ENCODE measurements around the gene KLRF2. TPM values are rescaled to one million over a fixed set of nuclear protein-coding genes. Genes with fewer than 3 reads are reported as not detected.

Gene KLRF2
- total RNA-seq, 1 donor from 2014 or later, result not detected

DNA sequence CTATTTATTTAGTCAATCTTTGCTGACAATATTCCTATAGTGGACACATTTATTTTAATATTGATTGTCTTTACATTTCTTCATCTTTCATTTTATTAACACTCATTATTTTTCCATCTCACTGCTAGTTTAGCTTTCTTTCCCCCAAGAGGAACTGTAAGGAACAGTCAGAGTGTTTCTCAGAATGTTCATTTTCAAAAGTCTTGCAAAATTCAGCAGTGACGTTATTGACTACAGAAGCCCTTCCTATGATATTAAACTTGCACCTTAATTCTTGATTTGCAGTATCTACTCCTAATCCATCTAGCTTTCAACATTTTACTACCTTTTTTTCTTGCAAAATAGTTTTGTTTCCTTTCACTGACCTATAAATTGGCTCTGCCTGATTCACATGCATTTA is 25.1 kb upstream of the KLRF2 start:
- intact Hi-C loops (cut with DNase I), result no loop called here
- H3K27me3 ChIP-seq, result no peaks in the 10 kb centered on the region
- H3K4me1 ChIP-seq, result peaks cover 9% of the 10 kb centered on the region
- no peak overlapping the region for H3K27ac ChIP-seq
- H3K4me3 ChIP-seq, result no peak overlapping the region
- DNase-seq (ENCODE audit: extremely low spot score in 2 of 2), result no peak
- H3K36me3 ChIP-seq, result peaks cover 0 to 30% of the 10 kb centered on the region in 2 donors
- TF ChIP-seq, protein P1, sequence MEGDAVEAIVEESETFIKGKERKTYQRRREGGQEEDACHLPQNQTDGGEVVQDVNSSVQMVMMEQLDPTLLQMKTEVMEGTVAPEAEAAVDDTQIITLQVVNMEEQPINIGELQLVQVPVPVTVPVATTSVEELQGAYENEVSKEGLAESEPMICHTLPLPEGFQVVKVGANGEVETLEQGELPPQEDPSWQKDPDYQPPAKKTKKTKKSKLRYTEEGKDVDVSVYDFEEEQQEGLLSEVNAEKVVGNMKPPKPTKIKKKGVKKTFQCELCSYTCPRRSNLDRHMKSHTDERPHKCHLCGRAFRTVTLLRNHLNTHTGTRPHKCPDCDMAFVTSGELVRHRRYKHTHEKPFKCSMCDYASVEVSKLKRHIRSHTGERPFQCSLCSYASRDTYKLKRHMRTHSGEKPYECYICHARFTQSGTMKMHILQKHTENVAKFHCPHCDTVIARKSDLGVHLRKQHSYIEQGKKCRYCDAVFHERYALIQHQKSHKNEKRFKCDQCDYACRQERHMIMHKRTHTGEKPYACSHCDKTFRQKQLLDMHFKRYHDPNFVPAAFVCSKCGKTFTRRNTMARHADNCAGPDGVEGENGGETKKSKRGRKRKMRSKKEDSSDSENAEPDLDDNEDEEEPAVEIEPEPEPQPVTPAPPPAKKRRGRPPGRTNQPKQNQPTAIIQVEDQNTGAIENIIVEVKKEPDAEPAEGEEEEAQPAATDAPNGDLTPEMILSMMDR (IDR thresholded peaks at IDR 0.05), result no peak
- TF ChIP-seq POLR2AphosphoS5 (IDR thresholded peaks at IDR 0.05; ENCODE audit: insufficient read depth in 1 of 2, low read depth in 1 of 2) (no peak), POLR2A (IDR thresholded peaks at IDR 0.05) (no peak)
- H3K9me3 ChIP-seq, result no peaks in the 10 kb centered on the region

DNA sequence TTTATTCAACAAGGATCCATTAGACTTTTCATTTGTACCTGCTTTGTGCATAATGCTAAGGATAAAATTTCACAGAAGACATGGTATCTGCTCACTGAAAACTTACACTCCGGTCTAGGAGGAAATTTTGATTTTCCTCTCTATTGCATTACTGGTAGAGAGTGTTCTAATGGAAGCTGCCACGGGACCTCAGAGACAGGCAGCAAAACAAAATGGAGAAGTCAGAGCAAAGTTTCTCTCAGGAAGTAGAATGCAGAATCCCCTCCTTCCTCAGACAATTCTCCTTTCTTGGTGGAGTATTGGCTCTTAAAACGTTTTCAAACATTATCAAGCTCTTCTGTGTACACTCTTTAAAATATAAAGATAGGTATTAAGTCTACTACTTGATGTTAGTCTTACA is 24.4 kb upstream of the KLRF2 start:
- H3K27ac ChIP-seq, result no peak overlapping the region
- no peak for DNase-seq (ENCODE audit: extremely low spot score in 2 of 2)
- TF ChIP-seq, protein P1 (IDR thresholded peaks at IDR 0.05), result no peak
- TF ChIP-seq POLR2A (IDR thresholded peaks at IDR 0.05) (no peak), POLR2AphosphoS5 (IDR thresholded peaks at IDR 0.05; ENCODE audit: insufficient read depth in 1 of 2, low read depth in 1 of 2) (no peak)
- no peaks in the 10 kb centered on the region for H3K9me3 ChIP-seq
- intact Hi-C loops (cut with DNase I), result no loop called here
- no peak overlapping the region for H3K4me3 ChIP-seq
- peaks cover 9% of the 10 kb centered on the region for H3K4me1 ChIP-seq
- H3K36me3 ChIP-seq, result peaks cover 0 to 30% of the 10 kb centered on the region in 2 donors
- no peaks in the 10 kb centered on the region for H3K27me3 ChIP-seq

DNA sequence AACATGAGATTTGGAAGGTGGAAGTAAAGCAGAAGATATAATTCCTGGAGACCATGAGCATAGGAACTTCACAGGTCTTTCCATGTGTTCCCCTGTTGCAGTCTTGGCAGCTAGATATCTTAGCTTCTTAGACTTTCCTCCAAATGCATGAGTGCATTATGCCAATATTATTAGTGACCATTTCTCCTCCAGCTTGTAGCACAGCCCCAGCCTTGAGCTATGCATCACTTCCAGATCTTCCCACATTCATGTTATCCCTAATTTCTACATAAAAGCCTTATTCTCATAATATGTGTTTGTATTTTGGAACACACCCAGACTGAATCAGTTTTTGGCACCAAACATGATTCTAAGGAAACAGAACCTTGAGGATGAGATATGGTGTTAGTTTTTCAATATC is 23.2 kb upstream of the KLRF2 start:
- intact Hi-C loops (cut with DNase I), result no loop called here
- Histone ChIP-seq H3K4me3 (no peak overlapping the region), H3K9me3 (no peaks in the 10 kb centered on the region), H3K36me3 (peaks cover 0 to 23% of the 10 kb centered on the region in 2 donors), H3K27me3 (no peaks in the 10 kb centered on the region), H3K4me1 (peaks cover 9% of the 10 kb centered on the region), H3K27ac (no peak overlapping the region)
- no peak for DNase-seq (ENCODE audit: extremely low spot score in 2 of 2)
- no peak for TF ChIP-seq POLR2A (IDR thresholded peaks at IDR 0.05)
- no peak for TF ChIP-seq POLR2AphosphoS5 (IDR thresholded peaks at IDR 0.05; ENCODE audit: insufficient read depth in 1 of 2, low read depth in 1 of 2)
- TF ChIP-seq, protein P1 (IDR thresholded peaks at IDR 0.05), result no peak

DNA sequence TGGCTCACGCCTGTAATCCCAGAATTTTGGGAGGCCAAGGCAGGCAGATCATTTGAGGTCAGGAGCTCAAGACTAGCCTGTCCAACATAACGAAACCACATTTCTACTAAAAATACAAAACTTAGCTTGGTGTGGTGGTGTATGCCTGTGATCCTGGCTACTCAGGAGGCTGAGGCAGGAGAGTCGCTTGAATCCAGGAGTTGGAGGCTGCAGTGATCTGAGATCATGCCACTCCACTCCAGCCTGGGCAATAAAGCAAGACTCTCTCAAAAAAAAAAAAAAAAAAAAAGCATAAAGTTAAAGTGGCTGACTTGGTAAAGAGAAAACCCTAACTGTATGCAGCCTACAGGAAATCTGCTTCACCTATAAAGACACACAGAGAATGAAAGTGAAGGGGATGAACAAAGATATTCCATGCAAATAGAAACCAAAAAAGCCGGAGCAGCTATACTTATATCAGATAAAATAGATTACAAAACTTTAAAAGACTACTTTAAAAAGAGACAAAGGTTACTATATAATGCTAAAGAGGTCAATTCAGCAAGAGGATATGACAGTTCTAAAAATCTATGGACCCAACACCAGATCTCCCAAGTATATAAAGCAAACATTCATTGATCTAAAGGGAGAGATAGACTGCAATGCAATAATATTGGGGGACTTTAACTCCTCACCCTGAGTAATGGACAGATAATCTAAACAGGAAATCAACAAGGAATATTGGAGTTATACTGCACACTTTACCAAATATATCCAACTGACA is 16.2 kb upstream of the KLRF2 start:
- no peak for DNase-seq (ENCODE audit: extremely low spot score in 2 of 2)
- no peaks in the 10 kb centered on the region for H3K27me3 ChIP-seq
- H3K4me3 ChIP-seq, result peak overlapping the region in 1 of 2 donors; percentile 50
- peaks cover 0 to 4% of the 10 kb centered on the region in 2 donors for H3K36me3 ChIP-seq
- H3K27ac ChIP-seq, result peak overlapping the region; percentile 94
- intact Hi-C loops (cut with DNase I), result loop anchor here (10.0 kb wide), 1 partner anchor 890 kb away; no protein-coding TSS in a partner anchor
- H3K4me1 ChIP-seq, result peaks cover 2% of the 10 kb centered on the region
- TF ChIP-seq POLR2AphosphoS5 (IDR thresholded peaks at IDR 0.05; ENCODE audit: insufficient read depth in 1 of 2, low read depth in 1 of 2) (no peak), POLR2A (IDR thresholded peaks at IDR 0.05) (no peak)
- TF ChIP-seq, protein P1 (IDR thresholded peaks at IDR 0.05), result no peak
- no peaks in the 10 kb centered on the region for H3K9me3 ChIP-seq

DNA sequence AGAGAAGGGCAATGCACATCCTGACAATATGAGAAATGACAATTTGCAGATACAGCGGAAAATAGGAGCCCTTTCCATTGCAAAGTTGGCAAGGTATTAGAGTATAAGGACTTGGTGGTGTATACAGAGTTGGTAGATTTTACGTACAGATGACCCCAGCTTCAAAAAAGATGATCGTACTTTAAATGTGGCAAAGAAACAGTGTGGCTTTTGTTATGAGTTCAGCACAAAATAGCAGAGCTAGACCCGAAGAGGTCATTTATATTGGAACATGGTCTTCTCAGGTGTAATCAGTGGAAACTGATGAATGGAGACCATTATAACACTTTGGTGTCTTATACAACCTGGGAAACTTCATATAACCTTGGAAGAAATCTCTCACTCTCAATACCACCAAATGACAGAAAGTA is 14.4 kb upstream of the KLRF2 start:
- H3K27me3 ChIP-seq, result no peaks in the 10 kb centered on the region
- peak overlapping the region; percentile 15 to 50 for H3K4me3 ChIP-seq
- H3K4me1 ChIP-seq, result peaks cover 19% of the 10 kb centered on the region
- no peak for TF ChIP-seq POLR2AphosphoS5 (IDR thresholded peaks at IDR 0.05; ENCODE audit: insufficient read depth in 1 of 2, low read depth in 1 of 2)
- no peak for TF ChIP-seq POLR2A (IDR thresholded peaks at IDR 0.05)
- TF ChIP-seq, protein P1 (IDR thresholded peaks at IDR 0.05), result no peak
- peaks cover 0 to 4% of the 10 kb centered on the region in 2 donors for H3K36me3 ChIP-seq
- peak overlapping the region; percentile 94 for H3K27ac ChIP-seq
- intact Hi-C loops (cut with DNase I), result loop anchor here (10.0 kb wide), 1 partner anchor 888 kb away; no protein-coding TSS in a partner anchor
- no peak for DNase-seq (ENCODE audit: extremely low spot score in 2 of 2)
- no peaks in the 10 kb centered on the region for H3K9me3 ChIP-seq

Data from vagina (tissue), 2 donors.